IPS-18c (cell line): ENCODE data around the gene GPANK1.

Source experiments
- H3K4me3 ChIP-seq: 2 replicates; pipeline ENCODE4 v1.7.0; 2013; ENCODE audit warnings: low read depth, mild to moderate bottlenecking, low read length, moderate library complexity; ENCODE audit not compliant: insufficient read depth
- H3K9me3 ChIP-seq: one replicate; pipeline ENCODE4 v1.6.1; 2013; ENCODE audit warnings: mild to moderate bottlenecking, low read length, moderate library complexity; ENCODE audit not compliant: control insufficient read depth, insufficient read depth

The GPANK1 gene

DNA sequence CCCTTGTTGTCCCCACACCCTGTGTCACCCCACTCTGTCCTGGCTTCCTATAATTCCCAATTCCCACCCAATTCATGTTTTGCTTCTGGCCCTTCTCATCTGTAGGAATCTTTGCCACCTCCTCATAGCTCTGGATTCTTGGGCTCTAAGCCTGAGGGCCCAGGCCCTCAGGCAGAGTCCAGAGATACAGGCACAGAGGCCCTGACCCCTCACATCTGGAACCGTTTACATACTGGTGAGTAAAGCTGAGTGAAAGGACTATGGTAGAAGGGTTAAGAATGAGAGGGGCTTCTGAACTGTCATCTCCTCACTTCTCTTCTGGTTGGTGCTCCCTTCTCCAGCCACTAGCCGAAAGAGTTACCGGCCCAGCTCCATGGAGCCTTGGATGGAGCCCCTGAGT is 30.7 kb downstream of the GPANK1 start:
- H3K9me3 ChIP-seq = no peaks in the 10 kb centered on the region

GRCh38 chr6:31633447-31633846 is 31.4 kb downstream of the GPANK1 start:
- Histone ChIP-seq H3K9me3 (peaks cover 2% of the 10 kb centered on the region), H3K4me3 (no peak overlapping the region)

More for the DNA sequence above, 30.7 kb downstream of the GPANK1 start:
- H3K4me3 ChIP-seq = no peak overlapping the region

- Histone ChIP-seq H3K4me3 (no peak overlapping the region), H3K9me3 (peaks cover 2% of the 10 kb centered on the region)
Measured at GRCh38 chr6:31632279-31632946, 32.4 kb downstream of the GPANK1 start.

DNA sequence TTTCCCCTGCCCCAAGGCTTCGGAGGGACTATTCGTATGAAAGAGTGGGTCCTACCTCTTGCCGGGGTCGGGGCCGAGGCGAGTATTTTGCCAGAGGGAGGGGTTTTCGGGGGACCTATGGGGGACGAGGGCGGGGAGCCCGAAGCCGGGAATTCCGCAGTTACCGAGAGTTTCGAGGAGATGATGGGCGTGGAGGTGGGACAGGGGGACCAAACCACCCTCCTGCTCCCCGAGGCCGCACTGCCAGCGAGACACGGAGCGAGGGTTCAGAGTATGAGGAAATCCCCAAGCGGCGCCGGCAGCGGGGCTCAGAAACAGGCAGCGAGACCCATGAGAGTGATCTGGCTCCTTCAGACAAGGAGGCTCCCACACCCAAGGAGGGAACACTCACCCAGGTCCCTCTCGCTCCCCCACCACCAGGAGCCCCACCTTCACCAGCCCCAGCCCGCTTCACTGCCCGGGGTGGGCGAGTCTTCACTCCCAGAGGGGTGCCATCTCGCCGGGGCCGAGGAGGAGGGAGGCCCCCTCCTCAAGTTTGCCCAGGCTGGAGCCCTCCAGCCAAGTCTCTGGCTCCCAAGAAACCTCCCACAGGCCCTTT is 33.0 kb downstream of the GPANK1 start:
- H3K4me3 ChIP-seq = no peak overlapping the region
- H3K9me3 ChIP-seq = peaks cover 2% of the 10 kb centered on the region

- Histone ChIP-seq H3K4me3 (no peak overlapping the region), H3K9me3 (peaks cover 2% of the 10 kb centered on the region)
Measured at GRCh38 chr6:31631209-31631608, 33.6 kb downstream of the GPANK1 start.

- peaks cover 2% of the 10 kb centered on the region for H3K9me3 ChIP-seq
Measured at GRCh38 chr6:31630177-31630934, 34.4 kb downstream of the GPANK1 start.

DNA sequence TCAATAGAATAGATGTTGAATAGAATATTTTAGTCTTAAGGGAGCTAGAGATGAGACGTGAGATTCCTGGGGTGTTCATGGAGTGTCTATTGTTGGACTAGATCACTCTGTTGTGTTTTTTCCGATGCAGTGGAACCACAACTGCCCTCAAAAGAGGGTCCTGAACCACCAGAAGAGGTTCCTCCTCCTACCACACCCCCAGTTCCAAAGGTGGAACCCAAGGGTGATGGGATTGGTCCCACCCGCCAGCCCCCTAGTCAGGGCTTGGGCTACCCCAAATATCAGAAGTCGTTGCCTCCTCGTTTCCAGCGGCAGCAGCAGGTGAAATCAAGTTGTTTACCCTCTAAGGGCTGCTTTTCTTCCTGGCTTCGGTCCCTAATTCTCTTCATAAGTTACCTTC is 35.8 kb downstream of the GPANK1 start:
- no peak overlapping the region for H3K4me3 ChIP-seq
- peaks cover 2% of the 10 kb centered on the region for H3K9me3 ChIP-seq

More at GRCh38 chr6:31630177-31630934, 34.4 kb downstream of the GPANK1 start:
- H3K4me3 ChIP-seq = no peak overlapping the region

DNA sequence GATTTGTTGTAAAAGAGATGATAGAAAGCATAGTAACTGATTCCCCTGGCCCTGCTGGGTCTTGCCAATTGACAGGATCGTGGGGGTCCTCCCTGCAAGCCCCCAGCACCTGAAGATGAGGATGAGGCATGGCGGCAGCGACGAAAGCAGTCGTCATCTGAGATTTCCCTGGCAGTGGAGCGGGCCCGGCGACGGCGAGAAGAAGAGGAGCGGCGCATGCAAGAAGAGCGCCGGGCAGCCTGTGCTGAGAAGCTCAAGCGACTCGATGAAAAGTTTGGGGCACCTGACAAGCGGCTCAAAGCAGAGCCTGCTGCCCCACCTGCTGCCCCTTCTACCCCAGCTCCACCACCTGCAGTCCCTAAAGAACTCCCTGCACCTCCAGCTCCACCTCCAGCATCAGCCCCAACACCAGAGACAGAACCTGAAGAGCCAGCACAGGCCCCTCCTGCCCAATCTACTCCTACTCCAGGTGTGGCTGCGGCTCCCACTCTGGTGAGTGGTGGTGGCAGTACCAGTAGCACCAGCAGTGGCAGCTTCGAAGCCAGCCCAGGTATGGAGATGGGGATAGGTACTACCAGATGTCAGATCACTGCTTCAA is 37.0 kb downstream of the GPANK1 start:
- Histone ChIP-seq H3K4me3 (no peak overlapping the region), H3K9me3 (peaks cover 2% of the 10 kb centered on the region)

- H3K4me3 ChIP-seq = no peak overlapping the region
- peaks cover 2% of the 10 kb centered on the region for H3K9me3 ChIP-seq
Measured at GRCh38 chr6:31626952-31627351, 37.8 kb downstream of the GPANK1 start.

DNA sequence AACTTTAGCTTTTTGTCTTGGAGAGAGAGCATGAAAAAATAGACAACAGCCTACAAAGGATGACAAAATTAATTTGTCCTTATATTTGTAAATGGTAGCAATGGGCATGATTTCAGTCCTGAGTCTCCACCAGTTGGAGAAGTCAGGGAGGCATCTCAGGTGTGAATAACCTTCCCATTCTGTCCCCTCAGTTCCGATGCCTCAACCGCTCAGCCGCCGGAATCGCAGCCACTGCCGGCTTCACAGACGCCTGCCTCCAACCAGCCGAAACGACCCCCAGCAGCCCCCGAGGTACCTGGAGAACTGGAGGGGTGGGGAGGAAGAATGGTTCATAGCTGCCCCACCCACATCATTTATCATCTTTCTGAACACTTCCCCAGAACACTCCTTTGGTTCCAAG is 40.7 kb downstream of the GPANK1 start:
- H3K9me3 ChIP-seq = peaks cover 2% of the 10 kb centered on the region
- H3K4me3 ChIP-seq = no peak overlapping the region

GRCh38 chr6:31622684-31623091 is 42.1 kb downstream of the GPANK1 start:
- H3K9me3 ChIP-seq = no peaks in the 10 kb centered on the region
- H3K4me3 ChIP-seq = peak overlapping the region; percentile 96

GRCh38 chr6:31621991-31622390 is 42.8 kb downstream of the GPANK1 start:
- Histone ChIP-seq H3K4me3 (peak overlapping the region; percentile 96), H3K9me3 (no peaks in the 10 kb centered on the region)

GRCh38 chr6:31621320-31621939 is 43.4 kb downstream of the GPANK1 start:
- Histone ChIP-seq H3K9me3 (no peaks in the 10 kb centered on the region), H3K4me3 (peak overlapping the region; percentile 96)

DNA sequence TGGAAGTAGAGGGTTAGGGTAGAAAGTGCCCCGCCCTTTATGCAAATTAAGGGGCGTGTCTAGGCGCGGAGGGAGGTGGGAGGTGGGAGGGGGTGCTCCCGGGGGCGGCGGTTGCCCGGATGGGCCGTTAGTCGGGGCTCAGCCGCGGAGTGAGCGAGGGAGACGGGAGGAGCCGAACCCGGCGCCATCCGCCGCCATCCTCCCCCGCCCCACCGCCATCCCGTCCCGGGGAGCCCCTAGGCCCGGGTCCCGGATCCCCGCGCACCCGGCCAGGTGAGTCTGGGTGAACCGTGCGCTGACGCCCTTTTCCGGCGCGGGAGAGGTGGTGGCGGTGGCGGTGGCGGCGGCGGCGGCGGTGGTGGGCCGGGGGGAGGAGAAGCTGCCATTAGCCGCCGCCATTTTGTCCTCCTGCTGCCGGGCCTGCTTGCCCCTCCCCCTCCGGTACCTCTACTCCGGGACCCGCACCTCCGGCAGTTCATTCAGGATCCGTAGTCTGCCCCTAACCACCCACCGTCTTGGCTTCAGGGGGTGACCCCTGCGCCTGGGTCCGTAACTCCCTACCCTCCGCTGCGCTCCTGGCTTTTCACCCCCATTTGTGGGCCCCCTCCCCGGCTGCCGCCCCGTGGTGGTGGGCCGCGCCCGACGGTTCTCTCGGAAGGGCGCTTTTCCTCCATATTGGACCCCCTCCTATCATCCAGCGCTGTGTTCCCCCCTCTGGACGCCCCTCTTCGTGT is 44.0 kb downstream of the GPANK1 start, which contains the start of gene PRRC2A:
TSS of gene PRRC2A (plus strand) at position 130 of the 734 bp plus-strand sequence. CDS start 2,075 bp downstream, outside the sequence.
- Histone ChIP-seq H3K9me3 (no peaks in the 10 kb centered on the region), H3K4me3 (peak within 1 kb of the TSS; percentile 96)

- Histone ChIP-seq H3K9me3 (no peaks in the 10 kb centered on the region), H3K4me3 (peak overlapping the region; percentile 94)
Measured at GRCh38 chr6:31619805-31620585, 44.8 kb downstream of the GPANK1 start.

DNA sequence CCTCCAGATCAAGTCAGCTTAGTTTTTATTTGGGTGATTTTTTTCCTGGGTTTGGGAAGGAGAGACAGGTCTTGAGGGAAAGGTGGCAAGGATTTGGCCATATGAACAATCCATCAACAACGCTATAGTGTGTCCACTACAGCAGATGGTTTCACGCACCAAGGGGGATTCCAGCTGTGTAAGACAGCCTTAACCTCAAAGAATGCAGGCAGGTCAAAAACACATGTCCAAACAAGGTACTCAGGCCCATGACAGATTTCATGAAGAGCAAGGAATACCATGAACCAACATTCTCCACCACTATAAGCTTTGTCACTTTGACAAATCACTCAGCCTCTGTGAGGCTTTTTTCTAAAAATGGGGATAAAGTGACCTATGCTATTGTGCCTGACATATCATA is 47.8 kb downstream of the GPANK1 start:
- no peak overlapping the region for H3K4me3 ChIP-seq
- H3K9me3 ChIP-seq = no peaks in the 10 kb centered on the region
